Measurements from ENCODE around the gene NSUN4. TPM values are rescaled to one million over a fixed set of nuclear protein-coding genes. Genes with fewer than 3 reads are reported as not detected.
"Not testable (repeated sequence)": the region's sequence is repeated elsewhere in the genome, so short reads cannot be mapped to it uniquely, and the experiment has no call there.

NSUN4 gene
- total and polyA plus RNA-seq, 10 of the 15 experiments (the other 5 are each of a cell fraction or from before 2014, with no cell fraction given), result 22.1 to 80.2 (median 29.6) TPM

DNA sequence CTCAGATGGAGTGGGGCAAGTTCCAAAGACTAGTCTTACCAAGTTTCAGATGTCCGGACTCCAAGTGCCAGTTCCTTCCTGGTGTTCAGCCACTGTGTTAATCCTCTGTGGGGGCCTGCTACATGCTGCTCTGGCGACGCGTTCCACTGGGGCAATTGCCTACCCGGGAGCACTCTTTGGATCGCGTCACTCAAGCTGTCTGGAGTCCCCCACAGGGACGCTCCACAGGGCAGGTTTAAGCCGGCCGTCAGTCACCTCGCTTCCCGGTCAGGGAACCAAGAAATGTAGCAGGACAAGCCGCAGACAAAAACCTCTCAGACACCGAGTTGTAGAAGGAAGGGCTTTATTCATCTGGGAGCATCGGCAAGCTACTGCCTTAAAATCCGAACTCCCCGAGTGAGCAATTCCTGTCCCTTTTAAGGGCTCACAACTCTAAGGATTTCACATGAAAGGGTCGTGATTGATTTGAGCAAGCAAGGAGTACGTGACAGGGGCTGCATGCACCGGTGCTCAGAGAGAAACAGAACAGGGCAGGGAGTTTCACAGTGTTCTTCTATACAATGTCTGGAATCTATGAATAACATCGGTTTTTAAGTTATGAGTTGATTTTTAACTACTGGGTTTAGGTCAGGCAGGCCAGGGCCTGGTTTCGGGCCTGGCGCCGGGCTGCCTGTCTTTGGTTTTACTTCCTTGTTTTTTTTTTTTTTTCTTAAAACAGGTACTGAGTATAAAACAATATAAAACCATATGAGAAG is 8.6 kb upstream of the NSUN4 start:
- H3K36me3 ChIP-seq (ENCODE audit: control insufficient read depth in 2 of 2, insufficient read depth in 2 of 2, low read length in 1 of 2); H2AFZ ChIP-seq (ENCODE audit: control insufficient read depth, low read depth, low read length); H3K27me3 ChIP-seq (replicated peaks in 1 of 2; ENCODE audit: control insufficient read depth in 2 of 2, insufficient read depth in 2 of 2, low read length in 1 of 2); H4K20me1 ChIP-seq (ENCODE audit: control insufficient read depth, insufficient read depth); FAIRE-seq; in situ Hi-C loops (cut with MboI); BruUV-seq (replicated peaks); H3K9me3 ChIP-seq (replicated peaks; ENCODE audit: control insufficient read depth, insufficient read depth, low read length); DNase-seq (ENCODE audit: low read depth, low spot score): not testable (repeated sequence)
- ChIA-PET RAD21 (ENCODE audit: unreplicated experiment) (interaction anchor here (1.7 to 4.1 kb wide), 9 partner anchors 9 to 272 kb away, joined by 3 to 56 read pairs (median 10); partner anchors contain the start of genes LRRC41, MKNK1, NSUN4 and RAD54L), SMC1A (ENCODE audit: uncharacterized antibody, unreplicated experiment) (interaction anchor here (4.0 kb wide), 1 partner anchor 14 kb away, joined by 141 read pairs; no protein-coding TSS in a partner anchor), CTCF (interaction anchor here (0.9 to 6.2 kb wide), 7 partner anchors 8 to 85 kb away, joined by 3 to 267 read pairs (median 7); partner anchors contain the start of genes LRRC41, NSUN4 and UQCRH), POLR2A (interaction anchor here (0.6 to 2.5 kb wide), 6 partner anchors 9 to 29 kb away, joined by 3 to 35 read pairs (median 10); partner anchors contain the start of genes LRRC41, NSUN4 and UQCRH)
- H3K9ac ChIP-seq (ENCODE audit: control insufficient read depth, insufficient read depth, low read length), result peak overlapping the region; percentile 95
- H3K4me1 ChIP-seq (ENCODE audit: control insufficient read depth, insufficient read depth, low read length), result peaks cover 21% of the 10 kb centered on the region
- peak overlapping the region; percentile 77 for H3K4me2 ChIP-seq (ENCODE audit: control insufficient read depth, insufficient read depth)
- intact Hi-C loops (cut with micrococcal nuclease; ENCODE audit: unreplicated experiment), result loop anchor here (2.0 to 10.0 kb wide), 2 partner anchors 29 to 197 kb away; partner anchors contain the start of genes LRRC41, PIK3R3 and UQCRH
- WGBS (ENCODE audit: insufficient coverage, insufficient replicate concordance, low lambda C conversion rate, missing lambda C conversion rate), result under 1% methylated on average over 24 of the region's 24 CpGs
- H3K27ac ChIP-seq (ENCODE audit: control insufficient read depth, insufficient read depth), result peak overlapping the region; percentile 98
- peaks cover 53% of the 10 kb centered on the region for H3K79me2 ChIP-seq (ENCODE audit: control insufficient read depth, insufficient read depth, low read length)
- peak; percentile 63 for ATAC-seq
- peak overlapping the region; percentile 66 for H3K4me3 ChIP-seq
- TF ChIP-seq SMAD5 (IDR thresholded peaks at IDR 0.05; ENCODE audit: low read depth) (peak; percentile 65; the same call in 1 of the 2 replicates), ATF7 (IDR thresholded peaks at IDR 0.05; ENCODE audit: low read depth) (0 out of 2 replicates have a peak, but pooled peaks have one; percentile 33), CHD2 (IDR thresholded peaks at IDR 0.05; ENCODE audit: borderline replicate concordance, low read depth, low read length) (0 out of 2 replicates have a peak, but pooled peaks have one; percentile 21), PKNOX1 (IDR thresholded peaks at IDR 0.05) (peak; percentile 88), POLR2A (IDR thresholded peaks at IDR 0.05; ENCODE audit: low read depth, low read length) (peak; percentile 35; the same call in 1 of the 2 replicates), POU2F2 (IDR thresholded peaks at IDR 0.05; ENCODE audit: borderline replicate concordance, low read depth, low read length) (0 out of 3 replicates have a peak, but pooled peaks have one; percentile 13), JUNB (IDR thresholded peaks at IDR 0.05) (peak; percentile 67), CBFB (IDR thresholded peaks at IDR 0.05; ENCODE audit: low read depth) (0 out of 2 replicates have a peak, but pooled peaks have one; percentile 33), RUNX3 (IDR thresholded peaks at IDR 0.05; ENCODE audit: low read length) (peak; percentile 44; the same call in 1 of the 2 replicates), ZNF384 (IDR thresholded peaks at IDR 0.05; ENCODE audit: borderline replicate concordance, low read depth, low read length) (peak; percentile 54; the same call in 1 of the 2 replicates), PAX5 (IDR thresholded peaks at IDR 0.05; ENCODE audit: borderline replicate concordance, low read depth, low read length) (peak; percentile 44; the same call in 1 of the 2 replicates), MEF2A (IDR thresholded peaks at IDR 0.05; ENCODE audit: insufficient read depth, low read depth, low read length) (peak; percentile 60; the same call in 1 of the 2 replicates), RELA (IDR thresholded peaks at IDR 0.05; ENCODE audit: borderline replicate concordance, partially characterized antibody) (peak; percentile 10), IKZF1 (conservative IDR thresholded peaks at IDR 0.05) (peak; percentile 63), NR2F1 (conservative IDR thresholded peaks at IDR 0.05) (peak; percentile 73; the same call in 1 of the 2 replicates), MEF2B (IDR thresholded peaks at IDR 0.05; ENCODE audit: partially characterized antibody, poor library complexity, severe bottlenecking) (peak; percentile 54)
- TF ChIP-seq, protein P1, sequence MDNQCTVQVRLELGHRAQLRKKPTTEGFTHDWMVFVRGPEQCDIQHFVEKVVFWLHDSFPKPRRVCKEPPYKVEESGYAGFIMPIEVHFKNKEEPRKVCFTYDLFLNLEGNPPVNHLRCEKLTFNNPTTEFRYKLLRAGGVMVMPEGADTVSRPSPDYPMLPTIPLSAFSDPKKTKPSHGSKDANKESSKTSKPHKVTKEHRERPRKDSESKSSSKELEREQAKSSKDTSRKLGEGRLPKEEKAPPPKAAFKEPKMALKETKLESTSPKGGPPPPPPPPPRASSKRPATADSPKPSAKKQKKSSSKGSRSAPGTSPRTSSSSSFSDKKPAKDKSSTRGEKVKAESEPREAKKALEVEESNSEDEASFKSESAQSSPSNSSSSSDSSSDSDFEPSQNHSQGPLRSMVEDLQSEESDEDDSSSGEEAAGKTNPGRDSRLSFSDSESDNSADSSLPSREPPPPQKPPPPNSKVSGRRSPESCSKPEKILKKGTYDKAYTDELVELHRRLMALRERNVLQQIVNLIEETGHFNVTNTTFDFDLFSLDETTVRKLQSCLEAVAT (IDR thresholded peaks at IDR 0.05), result peak; percentile 91
- TF ChIP-seq, protein P2, sequence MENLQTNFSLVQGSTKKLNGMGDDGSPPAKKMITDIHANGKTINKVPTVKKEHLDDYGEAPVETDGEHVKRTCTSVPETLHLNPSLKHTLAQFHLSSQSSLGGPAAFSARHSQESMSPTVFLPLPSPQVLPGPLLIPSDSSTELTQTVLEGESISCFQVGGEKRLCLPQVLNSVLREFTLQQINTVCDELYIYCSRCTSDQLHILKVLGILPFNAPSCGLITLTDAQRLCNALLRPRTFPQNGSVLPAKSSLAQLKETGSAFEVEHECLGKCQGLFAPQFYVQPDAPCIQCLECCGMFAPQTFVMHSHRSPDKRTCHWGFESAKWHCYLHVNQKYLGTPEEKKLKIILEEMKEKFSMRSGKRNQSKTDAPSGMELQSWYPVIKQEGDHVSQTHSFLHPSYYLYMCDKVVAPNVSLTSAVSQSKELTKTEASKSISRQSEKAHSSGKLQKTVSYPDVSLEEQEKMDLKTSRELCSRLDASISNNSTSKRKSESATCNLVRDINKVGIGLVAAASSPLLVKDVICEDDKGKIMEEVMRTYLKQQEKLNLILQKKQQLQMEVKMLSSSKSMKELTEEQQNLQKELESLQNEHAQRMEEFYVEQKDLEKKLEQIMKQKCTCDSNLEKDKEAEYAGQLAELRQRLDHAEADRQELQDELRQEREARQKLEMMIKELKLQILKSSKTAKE (IDR thresholded peaks at IDR 0.05; ENCODE audit: low read depth, poor library complexity, severe bottlenecking), result peak; percentile 87

Data from GM12878 (cell line).